ENCODE data around the gene TRIM8. TPM values are rescaled to one million over a fixed set of nuclear protein-coding genes. Genes with fewer than 3 reads are reported as not detected.

The TRIM8 gene
- total and polyA plus RNA-seq, 9 of the 15 experiments (the other 6 are each of a cell fraction or from before 2014, with no cell fraction given), result 1.7 to 26.0 (median 9.1) TPM

DNA sequence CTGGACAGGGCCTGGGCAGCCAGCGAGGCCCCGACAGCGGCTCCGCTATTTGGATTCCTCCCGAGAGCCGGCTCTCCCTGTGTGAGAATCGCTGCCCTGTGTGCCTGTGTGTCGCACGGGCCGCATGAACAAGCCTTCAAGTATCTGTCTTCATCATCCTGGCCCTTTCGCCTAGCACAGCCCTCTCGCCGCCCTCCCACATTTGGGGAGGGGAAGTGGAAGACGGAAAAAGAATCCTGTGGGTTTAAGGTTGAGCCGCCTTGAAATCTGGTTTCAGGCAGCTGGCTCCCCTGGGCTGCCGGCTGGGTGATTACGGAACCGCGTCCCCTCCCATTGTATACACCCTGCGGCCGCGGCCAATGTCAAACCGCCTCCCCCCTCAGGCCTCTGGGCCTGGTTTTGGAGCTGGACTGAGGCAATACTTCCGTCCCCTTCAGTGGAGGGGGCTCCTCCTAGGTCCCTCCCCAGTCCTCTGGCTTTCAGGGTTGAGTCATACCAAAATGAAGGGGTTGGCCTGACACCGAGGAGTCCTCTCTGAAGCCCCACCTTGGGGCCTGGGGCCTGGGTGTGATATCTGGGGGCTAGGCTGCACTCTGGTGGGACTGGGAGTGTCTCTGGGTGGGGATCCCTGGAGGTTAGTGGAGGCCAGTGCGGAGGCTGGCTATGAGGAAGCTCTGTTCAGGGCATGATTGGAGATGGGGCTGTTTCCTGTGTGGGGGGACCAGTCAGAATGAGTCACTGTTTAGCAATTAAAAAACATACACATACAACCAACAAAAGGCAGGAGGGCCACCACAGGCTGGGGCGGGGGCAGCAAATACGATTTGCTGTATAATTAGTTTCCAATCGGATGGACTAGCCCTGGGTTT, 1.7 kb downstream of the TRIM8 start (continued):
- TF ChIP-seq SNIP1 (IDR thresholded peaks at IDR 0.05; ENCODE audit: low read depth), result no peak
- TF ChIP-seq SIRT6 (IDR thresholded peaks at IDR 0.05; ENCODE audit: low read depth, low read length), result no peak
- no peak for TF ChIP-seq ZNF316 (IDR thresholded peaks at IDR 0.05)
- no peak for TF ChIP-seq ZSCAN29 (IDR thresholded peaks at IDR 0.05)
- TF ChIP-seq PYGO2 (tag; IDR thresholded peaks at IDR 0.05), result no peak
- TF ChIP-seq, protein P1, sequence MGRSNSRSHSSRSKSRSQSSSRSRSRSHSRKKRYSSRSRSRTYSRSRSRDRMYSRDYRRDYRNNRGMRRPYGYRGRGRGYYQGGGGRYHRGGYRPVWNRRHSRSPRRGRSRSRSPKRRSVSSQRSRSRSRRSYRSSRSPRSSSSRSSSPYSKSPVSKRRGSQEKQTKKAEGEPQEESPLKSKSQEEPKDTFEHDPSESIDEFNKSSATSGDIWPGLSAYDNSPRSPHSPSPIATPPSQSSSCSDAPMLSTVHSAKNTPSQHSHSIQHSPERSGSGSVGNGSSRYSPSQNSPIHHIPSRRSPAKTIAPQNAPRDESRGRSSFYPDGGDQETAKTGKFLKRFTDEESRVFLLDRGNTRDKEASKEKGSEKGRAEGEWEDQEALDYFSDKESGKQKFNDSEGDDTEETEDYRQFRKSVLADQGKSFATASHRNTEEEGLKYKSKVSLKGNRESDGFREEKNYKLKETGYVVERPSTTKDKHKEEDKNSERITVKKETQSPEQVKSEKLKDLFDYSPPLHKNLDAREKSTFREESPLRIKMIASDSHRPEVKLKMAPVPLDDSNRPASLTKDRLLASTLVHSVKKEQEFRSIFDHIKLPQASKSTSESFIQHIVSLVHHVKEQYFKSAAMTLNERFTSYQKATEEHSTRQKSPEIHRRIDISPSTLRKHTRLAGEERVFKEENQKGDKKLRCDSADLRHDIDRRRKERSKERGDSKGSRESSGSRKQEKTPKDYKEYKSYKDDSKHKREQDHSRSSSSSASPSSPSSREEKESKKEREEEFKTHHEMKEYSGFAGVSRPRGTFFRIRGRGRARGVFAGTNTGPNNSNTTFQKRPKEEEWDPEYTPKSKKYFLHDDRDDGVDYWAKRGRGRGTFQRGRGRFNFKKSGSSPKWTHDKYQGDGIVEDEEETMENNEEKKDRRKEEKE (IDR thresholded peaks at IDR 0.05; ENCODE audit: borderline replicate concordance in 1 of 2, control insufficient read depth in 1 of 2, low read depth in 2 of 2, low read length in 1 of 2), result 0 out of 4 replicates have a peak, but pooled peaks of 1 of the 2 experiments have one; percentile 26
- TF ChIP-seq ETS2 (tag; IDR thresholded peaks at IDR 0.05; ENCODE audit: borderline replicate concordance, poor library complexity, severe bottlenecking), result no peak
- TF ChIP-seq, protein P2, sequence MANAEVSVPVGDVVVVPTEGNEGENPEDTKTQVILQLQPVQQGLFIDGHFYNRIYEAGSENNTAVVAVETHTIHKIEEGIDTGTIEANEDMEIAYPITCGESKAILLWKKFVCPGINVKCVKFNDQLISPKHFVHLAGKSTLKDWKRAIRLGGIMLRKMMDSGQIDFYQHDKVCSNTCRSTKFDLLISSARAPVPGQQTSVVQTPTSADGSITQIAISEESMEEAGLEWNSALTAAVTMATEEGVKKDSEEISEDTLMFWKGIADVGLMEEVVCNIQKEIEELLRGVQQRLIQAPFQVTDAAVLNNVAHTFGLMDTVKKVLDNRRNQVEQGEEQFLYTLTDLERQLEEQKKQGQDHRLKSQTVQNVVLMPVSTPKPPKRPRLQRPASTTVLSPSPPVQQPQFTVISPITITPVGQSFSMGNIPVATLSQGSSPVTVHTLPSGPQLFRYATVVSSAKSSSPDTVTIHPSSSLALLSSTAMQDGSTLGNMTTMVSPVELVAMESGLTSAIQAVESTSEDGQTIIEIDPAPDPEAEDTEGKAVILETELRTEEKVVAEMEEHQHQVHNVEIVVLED (CRISPR knock-in tag; IDR thresholded peaks at IDR 0.05), result no peak
- TF ChIP-seq PHF8 (IDR thresholded peaks at IDR 0.05; ENCODE audit: borderline replicate concordance, low read length), result peak; percentile 55
- TF ChIP-seq, protein P3, sequence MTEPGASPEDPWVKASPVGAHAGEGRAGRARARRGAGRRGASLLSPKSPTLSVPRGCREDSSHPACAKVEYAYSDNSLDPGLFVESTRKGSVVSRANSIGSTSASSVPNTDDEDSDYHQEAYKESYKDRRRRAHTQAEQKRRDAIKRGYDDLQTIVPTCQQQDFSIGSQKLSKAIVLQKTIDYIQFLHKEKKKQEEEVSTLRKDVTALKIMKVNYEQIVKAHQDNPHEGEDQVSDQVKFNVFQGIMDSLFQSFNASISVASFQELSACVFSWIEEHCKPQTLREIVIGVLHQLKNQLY (CRISPR knock-in tag; conservative IDR thresholded peaks at IDR 0.05), result no peak
- no peak for TF ChIP-seq ZNF165 (CRISPR knock-in tag; IDR thresholded peaks at IDR 0.05; ENCODE audit: borderline replicate concordance)
- TF ChIP-seq ZKSCAN8 (CRISPR knock-in tag; IDR thresholded peaks at IDR 0.05), result no peak; the same call in 1 of the 2 replicates
- no peak for TF ChIP-seq ZNF551 (CRISPR knock-in tag; IDR thresholded peaks at IDR 0.05)
- TF ChIP-seq TAF1 (IDR thresholded peaks at IDR 0.05; ENCODE audit: control insufficient read depth, extremely low read depth, insufficient read depth, low read length, severe bottlenecking), result peak; percentile 39
- no peak for TF ChIP-seq CBX2 (IDR thresholded peaks at IDR 0.05; ENCODE audit: insufficient read depth, low read length, poor library complexity, severe bottlenecking)
- TF ChIP-seq, protein P4, sequence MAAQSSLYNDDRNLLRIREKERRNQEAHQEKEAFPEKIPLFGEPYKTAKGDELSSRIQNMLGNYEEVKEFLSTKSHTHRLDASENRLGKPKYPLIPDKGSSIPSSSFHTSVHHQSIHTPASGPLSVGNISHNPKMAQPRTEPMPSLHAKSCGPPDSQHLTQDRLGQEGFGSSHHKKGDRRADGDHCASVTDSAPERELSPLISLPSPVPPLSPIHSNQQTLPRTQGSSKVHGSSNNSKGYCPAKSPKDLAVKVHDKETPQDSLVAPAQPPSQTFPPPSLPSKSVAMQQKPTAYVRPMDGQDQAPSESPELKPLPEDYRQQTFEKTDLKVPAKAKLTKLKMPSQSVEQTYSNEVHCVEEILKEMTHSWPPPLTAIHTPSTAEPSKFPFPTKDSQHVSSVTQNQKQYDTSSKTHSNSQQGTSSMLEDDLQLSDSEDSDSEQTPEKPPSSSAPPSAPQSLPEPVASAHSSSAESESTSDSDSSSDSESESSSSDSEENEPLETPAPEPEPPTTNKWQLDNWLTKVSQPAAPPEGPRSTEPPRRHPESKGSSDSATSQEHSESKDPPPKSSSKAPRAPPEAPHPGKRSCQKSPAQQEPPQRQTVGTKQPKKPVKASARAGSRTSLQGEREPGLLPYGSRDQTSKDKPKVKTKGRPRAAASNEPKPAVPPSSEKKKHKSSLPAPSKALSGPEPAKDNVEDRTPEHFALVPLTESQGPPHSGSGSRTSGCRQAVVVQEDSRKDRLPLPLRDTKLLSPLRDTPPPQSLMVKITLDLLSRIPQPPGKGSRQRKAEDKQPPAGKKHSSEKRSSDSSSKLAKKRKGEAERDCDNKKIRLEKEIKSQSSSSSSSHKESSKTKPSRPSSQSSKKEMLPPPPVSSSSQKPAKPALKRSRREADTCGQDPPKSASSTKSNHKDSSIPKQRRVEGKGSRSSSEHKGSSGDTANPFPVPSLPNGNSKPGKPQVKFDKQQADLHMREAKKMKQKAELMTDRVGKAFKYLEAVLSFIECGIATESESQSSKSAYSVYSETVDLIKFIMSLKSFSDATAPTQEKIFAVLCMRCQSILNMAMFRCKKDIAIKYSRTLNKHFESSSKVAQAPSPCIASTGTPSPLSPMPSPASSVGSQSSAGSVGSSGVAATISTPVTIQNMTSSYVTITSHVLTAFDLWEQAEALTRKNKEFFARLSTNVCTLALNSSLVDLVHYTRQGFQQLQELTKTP (IDR thresholded peaks at IDR 0.05; ENCODE audit: low read depth in 1 of 2, partially characterized antibody in 2 of 2), result no peak
